Endothelial cell (in vitro differentiated cells): ENCODE results near the gene CLCA4. TPM values are rescaled to one million over a fixed set of nuclear protein-coding genes. Genes with fewer than 3 reads are reported as not detected.

ENCODE experiments used
- DNase-seq: peaks from one replicate; pipeline ENCODE4 v3.0.0; 2021; ENCODE audit warnings: low spot score
- H3K27ac Mint-ChIP-seq: one replicate; pipeline ENCODE4 v1.8.0; 2021; ENCODE audit warnings: mixed read lengths, inconsistent platforms; ENCODE audit not compliant: unreplicated experiment
- H3K27me3 Mint-ChIP-seq: one replicate; pipeline ENCODE4 v1.8.0; 2021; ENCODE audit warnings: mild to moderate bottlenecking, moderate library complexity, mixed read lengths, inconsistent platforms; ENCODE audit not compliant: unreplicated experiment
- H3K36me3 Mint-ChIP-seq: one replicate; pipeline ENCODE4 v1.8.0; 2021; ENCODE audit warnings: mild to moderate bottlenecking, low read depth, mixed read lengths, inconsistent platforms; ENCODE audit not compliant: unreplicated experiment
- H3K4me1 Mint-ChIP-seq: one replicate; pipeline ENCODE4 v1.8.0; 2021; ENCODE audit warnings: mild to moderate bottlenecking, mixed read lengths, inconsistent platforms; ENCODE audit not compliant: unreplicated experiment
- H3K4me3 Mint-ChIP-seq: one replicate; pipeline ENCODE4 v1.8.0; 2021; ENCODE audit warnings: mild to moderate bottlenecking, mixed read lengths, inconsistent platforms; ENCODE audit not compliant: unreplicated experiment
- H3K9me3 Mint-ChIP-seq: one replicate; pipeline ENCODE4 v1.8.0; 2021; ENCODE audit warnings: mixed read lengths, inconsistent platforms; ENCODE audit not compliant: unreplicated experiment
- CTCF ChIP-seq: fragments of 200-600 bp; sonication (generic); IDR thresholded peaks from one replicate; pipeline ENCODE4 v1.5.0; 2021; ENCODE audit warnings: antibody characterized with exemption; ENCODE audit not compliant: unreplicated experiment
- total RNA-seq: library from RNA; stranded (reverse); fragmentation: NEBNext Ultra II Directional; extraction: Animal tissue kit (Norgen Biotek cat#: 25700); gene quantifications from one replicate; pipeline ENCODE4 v1.2.1, GENCODE V29; 2021; ENCODE audit not compliant: unreplicated experiment

Gene CLCA4
- total RNA-seq, 1 donor from 2014 or later, result not detected

DNA sequence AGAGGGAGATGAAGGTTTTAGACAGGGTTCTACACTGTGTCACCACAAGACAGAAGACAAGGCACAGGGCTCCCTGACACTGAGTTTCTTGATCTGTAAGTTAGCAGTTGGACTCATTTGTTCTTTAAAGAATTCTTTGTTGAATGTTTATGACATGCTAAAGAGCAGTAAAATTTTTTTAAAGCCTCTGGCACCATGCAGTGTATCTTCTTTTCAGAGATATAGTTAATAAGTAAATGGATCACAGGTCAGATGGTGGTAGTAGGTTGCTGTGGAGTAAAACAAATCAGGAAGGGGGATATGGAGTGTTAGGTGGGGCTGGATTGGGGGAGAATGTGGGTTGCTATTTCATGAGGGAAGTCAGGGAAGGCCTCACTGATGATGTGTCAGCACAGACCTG lies 2.0 kb downstream of the CLCA4 start:
- H3K9me3 Mint-ChIP-seq, result no peaks in the 10 kb centered on the region
- no peak for DNase-seq

GRCh38 chr1:86551305-86551704 lies 4.4 kb downstream of the CLCA4 start:
- no peaks in the 10 kb centered on the region for H3K36me3 Mint-ChIP-seq
- DNase-seq, result no peak
- no peak overlapping the region for H3K4me3 Mint-ChIP-seq
- TF ChIP-seq CTCF, result no peak
- no peaks in the 10 kb centered on the region for H3K9me3 Mint-ChIP-seq
- no peak overlapping the region for H3K27ac Mint-ChIP-seq
- H3K27me3 Mint-ChIP-seq, result peaks cover 2% of the 10 kb centered on the region
- peaks cover 3% of the 10 kb centered on the region for H3K4me1 Mint-ChIP-seq

More for the DNA sequence above, 2.0 kb downstream of the CLCA4 start:
- no peak overlapping the region for H3K4me3 Mint-ChIP-seq
- H3K27ac Mint-ChIP-seq, result no peak overlapping the region
- no peak for TF ChIP-seq CTCF
- peaks cover 3% of the 10 kb centered on the region for H3K4me1 Mint-ChIP-seq
- H3K27me3 Mint-ChIP-seq, result peaks cover 2% of the 10 kb centered on the region
- H3K36me3 Mint-ChIP-seq, result no peaks in the 10 kb centered on the region

DNA sequence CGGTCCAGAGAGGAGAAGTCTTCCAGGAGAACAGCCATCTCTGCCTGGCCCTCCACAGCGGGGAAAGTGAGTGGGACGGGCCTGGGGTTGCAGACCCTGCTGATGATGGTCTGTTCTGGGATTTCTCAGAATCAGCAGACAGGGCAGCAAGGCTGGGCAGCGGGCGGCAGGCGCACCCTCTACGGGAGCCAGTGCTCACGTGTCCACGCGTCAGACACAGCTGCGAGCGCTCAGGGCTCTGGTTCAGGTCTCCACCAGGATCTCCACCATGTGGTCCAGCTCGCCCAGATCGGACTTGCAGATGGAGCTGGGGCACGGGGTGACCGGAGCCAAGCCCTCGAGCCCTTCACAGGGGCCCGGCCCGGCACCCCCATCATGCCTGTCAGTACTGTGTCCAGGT lies 5.5 kb downstream of the CLCA4 start:
- peaks cover 2% of the 10 kb centered on the region for H3K27me3 Mint-ChIP-seq
- H3K36me3 Mint-ChIP-seq, result no peaks in the 10 kb centered on the region
- no peak for DNase-seq
- no peak overlapping the region for H3K27ac Mint-ChIP-seq
- H3K4me1 Mint-ChIP-seq, result peaks cover 3% of the 10 kb centered on the region
- no peak overlapping the region for H3K4me3 Mint-ChIP-seq
- no peak for TF ChIP-seq CTCF
- H3K9me3 Mint-ChIP-seq, result no peaks in the 10 kb centered on the region

DNA sequence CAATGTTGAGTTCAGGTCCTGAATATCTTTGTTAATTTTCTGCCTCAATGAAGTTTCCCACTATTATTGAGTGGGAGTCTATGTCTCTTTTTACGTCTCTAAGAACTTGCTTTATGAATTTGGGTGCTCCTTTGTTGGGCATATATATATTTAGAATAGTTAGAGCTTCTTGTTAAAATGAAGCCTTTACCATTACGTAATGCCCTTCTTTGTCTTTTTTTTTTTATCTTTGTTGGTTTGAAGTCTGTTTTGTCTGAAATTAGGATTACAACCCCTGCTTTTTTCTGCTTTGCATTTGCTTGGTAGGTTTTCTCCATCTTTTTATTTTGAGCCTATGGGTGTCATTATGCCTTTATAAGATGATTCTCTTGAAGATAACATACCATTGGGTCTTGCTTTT lies 10.9 kb downstream of the CLCA4 start:
- no peaks in the 10 kb centered on the region for H3K4me1 Mint-ChIP-seq
- H3K36me3 Mint-ChIP-seq, result no peaks in the 10 kb centered on the region
- H3K4me3 Mint-ChIP-seq, result no peak overlapping the region
- DNase-seq, result no peak
- H3K27ac Mint-ChIP-seq, result no peak overlapping the region
- H3K27me3 Mint-ChIP-seq, result no peaks in the 10 kb centered on the region
- no peak for TF ChIP-seq CTCF
- no peaks in the 10 kb centered on the region for H3K9me3 Mint-ChIP-seq

DNA sequence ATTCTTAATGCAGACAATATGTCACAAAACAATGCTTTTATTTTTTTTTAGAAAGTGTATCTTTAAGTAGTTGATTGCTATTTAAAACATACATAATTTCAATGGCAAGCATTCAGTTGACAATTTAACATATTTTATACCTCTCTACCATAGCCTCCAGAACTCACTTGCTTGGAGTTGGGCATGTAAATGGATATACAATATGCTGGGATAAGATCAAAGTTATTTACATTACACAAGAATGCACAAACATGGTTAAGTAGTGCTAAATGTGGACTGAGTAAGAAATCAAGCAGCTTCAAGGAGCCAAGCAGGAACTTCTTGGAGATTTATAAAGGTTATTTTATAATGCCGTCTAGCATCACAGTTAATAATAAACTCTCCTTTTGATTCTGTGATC lies 17.0 kb downstream of the CLCA4 start:
- no peak for DNase-seq
- H3K36me3 Mint-ChIP-seq, result no peaks in the 10 kb centered on the region
- H3K27ac Mint-ChIP-seq, result no peak overlapping the region
- no peaks in the 10 kb centered on the region for H3K27me3 Mint-ChIP-seq
- no peaks in the 10 kb centered on the region for H3K4me1 Mint-ChIP-seq
- TF ChIP-seq CTCF, result no peak
- H3K4me3 Mint-ChIP-seq, result no peak overlapping the region
- no peaks in the 10 kb centered on the region for H3K9me3 Mint-ChIP-seq
